H1 (cell line): ENCODE results near the gene MRPS25. TPM values are rescaled to one million over a fixed set of nuclear protein-coding genes. Genes with fewer than 3 reads are reported as not detected.

Experiments
- CTCF ChIA-PET: fragments of 300-600 bp; sonication (Branson Sonifier 250); formaldehyde crosslinking; loops from one replicate; lab custom pipeline; 2021; ENCODE audit not compliant: partially characterized antibody; lab: Charles Lee
- POLR2A ChIA-PET: fragments of 300-600 bp; sonication (Branson Sonifier 250); formaldehyde crosslinking; loops from one replicate; lab custom pipeline; 2021; ENCODE audit warnings: inconsistent platforms; ENCODE audit not compliant: partially characterized antibody; lab: Charles Lee
- DNase-seq, 2 experiments: peaks; one replicate each; pipeline versions ENCODE4 v3.0.0 to v3.0.0-alpha.2; 2010 to 2022; ENCODE audit warnings: low spot score in 2 of 2, low read depth in 1 of 2, mixed read lengths in 1 of 2
- FAIRE-seq: peaks from 2 replicates; lab custom pipeline; 2011; peaks lifted over from hg19 to GRCh38; lab: Jason Lieb, UNC
- H2AFZ ChIP-seq: 2 replicates; pipeline ENCODE4 v1.8.1; 2012; ENCODE audit warnings: low read length, inconsistent platforms
- H2AK5ac ChIP-seq: 2 replicates; pipeline ENCODE4 v1.6.1; 2013; ENCODE audit warnings: low read depth, low read length
- H2BK120ac ChIP-seq: replicated peaks from 2 replicates; pipeline ENCODE3; 2013; ENCODE audit warnings: low read depth, low read length, inconsistent platforms
- H2BK12ac ChIP-seq: 2 replicates; pipeline ENCODE4 v1.6.1; 2013; ENCODE audit warnings: low read depth, low read length
- H2BK15ac ChIP-seq: 2 replicates; pipeline ENCODE4 v1.6.1; 2013; ENCODE audit warnings: low read length
- H2BK20ac ChIP-seq: 2 replicates; pipeline ENCODE4 v1.6.1; 2013; ENCODE audit warnings: low read length
- H2BK5ac ChIP-seq: 2 replicates; pipeline ENCODE4 v1.6.1; 2013; ENCODE audit warnings: low read depth, low read length
- H3K14ac ChIP-seq: 2 replicates; pipeline ENCODE4 v1.6.1; 2013; ENCODE audit warnings: inconsistent platforms; ENCODE audit not compliant: insufficient read length
- H3K18ac ChIP-seq: 2 replicates; pipeline ENCODE4 v1.6.1; 2013; ENCODE audit warnings: low read length; ENCODE audit errors: extremely low read depth
- H3K23ac ChIP-seq: 2 replicates; pipeline ENCODE4 v1.6.1; 2013; ENCODE audit warnings: inconsistent platforms; ENCODE audit not compliant: insufficient read length
- H3K23me2 ChIP-seq: 2 replicates; pipeline ENCODE4 v1.6.1; 2013; ENCODE audit warnings: low read depth, low read length
- H3K27ac ChIP-seq: 2 replicates; pipeline ENCODE4 v1.6.1; 2011; ENCODE audit warnings: low read depth, low read length, inconsistent platforms
- H3K27me3 ChIP-seq, 4 experiments: replicated peaks in 1 of 4; 1 replicate in 1 of 4; 2 replicates in 3 of 4; pipeline versions ENCODE4 v1.6.1 to v1.8.1; 2011 to 2013; ENCODE audit warnings: low read length in 3 of 4, mild to moderate bottlenecking in 3 of 4, inconsistent platforms in 2 of 4, mixed read lengths in 2 of 4, moderate library complexity in 1 of 4; ENCODE audit not compliant: control insufficient read depth in 3 of 4, insufficient read depth in 3 of 4; ENCODE audit errors: extremely low read depth in 1 of 4
- H3K36me3 ChIP-seq, 4 experiments: 2 replicates each; pipeline versions ENCODE4 v1.6.1 to v1.8.1; 2011 to 2013; ENCODE audit warnings: mild to moderate bottlenecking in 4 of 4, low read length in 3 of 4, moderate library complexity in 2 of 4, control low read depth in 1 of 4, inconsistent platforms in 1 of 4; ENCODE audit not compliant: insufficient read depth in 4 of 4, control insufficient read depth in 2 of 4
- H3K4ac ChIP-seq: replicated peaks from 2 replicates; pipeline ENCODE3; 2013; ENCODE audit warnings: low read length, low read depth, mixed read lengths, inconsistent platforms; ENCODE audit not compliant: insufficient read length
- H3K4me1 ChIP-seq, 4 experiments: replicated peaks in 1 of 4; 1 replicate in 1 of 4; 2 replicates in 3 of 4; pipeline versions ENCODE4 v1.6.1 to v1.8.1; 2011 to 2013; ENCODE audit warnings: low read length in 3 of 4, inconsistent platforms in 2 of 4, mixed read lengths in 1 of 4; ENCODE audit not compliant: insufficient read depth in 4 of 4, control insufficient read depth in 3 of 4
- H3K4me2 ChIP-seq, 2 experiments: 2 replicates each; pipeline versions ENCODE4 v1.6.1 to v1.8.1; 2011 to 2013; ENCODE audit warnings: low read depth in 2 of 2, low read length in 2 of 2, control low read depth in 1 of 2, inconsistent platforms in 1 of 2, mild to moderate bottlenecking in 1 of 2; ENCODE audit not compliant: insufficient read depth in 1 of 2
- H3K4me3 ChIP-seq, 4 experiments: fragments of 200-600, 300-600 bp in 1 of 4; sonication (generic), shearing (Covaris generic), sonication (Bioruptor Twin) in 1 of 4; 2 replicates each; pipeline versions ENCODE4 v1.5.1 to v1.8.1; 2011 to 2016; ENCODE audit warnings: low read length in 4 of 4, low read depth in 3 of 4, control low read depth in 2 of 4, inconsistent platforms in 2 of 4, mild to moderate bottlenecking in 2 of 4, mixed read lengths in 1 of 4, moderate library complexity in 1 of 4; ENCODE audit not compliant: insufficient read depth in 2 of 4; ENCODE audit errors: extremely low read depth in 1 of 4
- H3K56ac ChIP-seq: replicated peaks from 2 replicates; pipeline ENCODE3; 2013; ENCODE audit warnings: low read depth, mild to moderate bottlenecking, mixed read lengths, low read length, inconsistent platforms; ENCODE audit not compliant: insufficient read length
- H3K79me1 ChIP-seq: 2 replicates; pipeline ENCODE4 v1.6.1; 2013; ENCODE audit warnings: low read depth, low read length, control low read depth
- H3K79me2 ChIP-seq, 2 experiments: 2 replicates each; pipeline versions ENCODE4 v1.6.1 to v1.8.1; 2012 to 2013; ENCODE audit warnings: low read length in 2 of 2, mild to moderate bottlenecking in 2 of 2, inconsistent platforms in 1 of 2; ENCODE audit not compliant: insufficient read depth in 2 of 2, control insufficient read depth in 1 of 2
- H3K9ac ChIP-seq, 4 experiments: replicated peaks in 1 of 4; 1 replicate in 1 of 4; 2 replicates in 3 of 4; pipeline versions ENCODE4 v1.6.1 to v1.8.1; 2011 to 2013; ENCODE audit warnings: low read depth in 3 of 4, low read length in 3 of 4, control low read depth in 2 of 4, mild to moderate bottlenecking in 2 of 4, moderate library complexity in 2 of 4, inconsistent platforms in 1 of 4; ENCODE audit errors: extremely low read depth in 1 of 4
- H3K9me3 ChIP-seq, 2 experiments: 2 replicates each; pipeline versions ENCODE4 v1.6.1 to v1.8.1; 2012 to 2013; ENCODE audit warnings: mild to moderate bottlenecking in 2 of 2, moderate library complexity in 2 of 2, control low read depth in 1 of 2, inconsistent platforms in 1 of 2, low read depth in 1 of 2, low read length in 1 of 2, mixed read lengths in 1 of 2; ENCODE audit not compliant: insufficient read depth in 2 of 2
- H4K20me1 ChIP-seq, 2 experiments: replicated peaks in 1 of 2; 2 replicates each; pipeline versions ENCODE3 to v1.8.1; 2011 to 2013; ENCODE audit warnings: inconsistent platforms in 2 of 2, low read length in 2 of 2, mild to moderate bottlenecking in 1 of 2; ENCODE audit not compliant: insufficient read depth in 2 of 2, control insufficient read depth in 1 of 2
- H4K5ac ChIP-seq: 2 replicates; pipeline ENCODE4 v1.6.1; 2013; ENCODE audit warnings: low read length, low read depth, mixed read lengths, inconsistent platforms; ENCODE audit not compliant: insufficient read length
- H4K8ac ChIP-seq: 2 replicates; pipeline ENCODE4 v1.8.0; 2013; ENCODE audit warnings: mild to moderate bottlenecking, moderate library complexity, low read length, inconsistent platforms; ENCODE audit not compliant: insufficient read depth; ENCODE audit errors: extremely low read depth
- H4K91ac ChIP-seq: replicated peaks from 2 replicates; pipeline ENCODE3; 2013; ENCODE audit warnings: low read length, mixed read lengths, inconsistent platforms; ENCODE audit not compliant: insufficient read length
- EGR1 ChIP-seq: IDR thresholded peaks from 2 replicates; pipeline ENCODE4 v1.6.1; 2011; ENCODE audit warnings: low read depth, low read length, borderline replicate concordance
- NRF1 ChIP-seq: IDR thresholded peaks from 2 replicates; pipeline ENCODE4 v1.6.1; 2011; ENCODE audit warnings: mild to moderate bottlenecking, low read depth, low read length, improper control_type of control experiment
- RXRA ChIP-seq: IDR thresholded peaks from 2 replicates; pipeline ENCODE4 v1.6.1; 2011; ENCODE audit warnings: low read depth, mild to moderate bottlenecking, low read length, moderate library complexity; ENCODE audit not compliant: insufficient read depth
- SAP30 ChIP-seq: fragments of 300-600 bp; sonication (generic); IDR thresholded peaks from 2 replicates; pipeline ENCODE4 v1.7.1; 2012; ENCODE audit warnings: low read length, moderate library complexity, mild to moderate bottlenecking, inconsistent platforms; ENCODE audit not compliant: insufficient read depth, insufficient replicate concordance
- SIRT6 ChIP-seq: IDR thresholded peaks from one replicate; pipeline ENCODE4 v1.7.1; 2012; ENCODE audit warnings: low read length, inconsistent platforms
- WGBS, 2 experiments: shearing (Covaris generic) in 1 of 2; methylation state at CpG; one replicate each; pipeline versions ENCODE4 v1.1.6 to v1.1.7; 2013 to 2015; ENCODE audit warnings: low lambda C conversion rate in 2 of 2, mixed read lengths in 2 of 2, inconsistent platforms in 1 of 2, low coverage in 1 of 2, missing lambda C conversion rate in 1 of 2; ENCODE audit not compliant: insufficient replicate concordance in 2 of 2, insufficient coverage in 1 of 2, insufficient read length in 1 of 2; ENCODE audit errors: extremely low coverage in 1 of 2, missing lambda C conversion rate in 1 of 2; 5-methylcytosine and 5-hydroxymethylcytosine counted together
- polyA plus RNA-seq, 7 experiments: library from polyadenylated mRNA; depleted of rRNA in 3 of 7; stranded (reverse) in 5 of 7; unstranded in 2 of 7; fragments of >200 nt in 5 of 7; fragments of 200-250 nt in 2 of 7; gene quantifications; 1 replicate in 5 of 7; 2 replicates in 1 of 7; 4 replicates in 1 of 7; pipeline versions ENCODE4 v1.2.1 to v1.2.3, GENCODE V29; 2011 to 2013; ENCODE audit warnings: missing spikeins in 2 of 7, mixed read lengths in 2 of 7
- total RNA-seq: library from RNA; stranded (reverse); fragmentation: NEBNext Ultra II Directional; extraction: Animal tissue kit (Norgen Biotek cat#: 25700); gene quantifications from 2 replicates; pipeline ENCODE4 v1.2.1, GENCODE V29; 2021
- TF ChIP-seq, protein P1 (sequence below): IDR thresholded peaks from 2 replicates; pipeline ENCODE4 v1.6.1; 2011; ENCODE audit warnings: low read length, improper control_type of control experiment

Gene MRPS25
- total and polyA plus RNA-seq, 2 of the 8 experiments (the other 6 are each of a cell fraction or from before 2014, with no cell fraction given): 23.0 to 56.5 TPM

DNA sequence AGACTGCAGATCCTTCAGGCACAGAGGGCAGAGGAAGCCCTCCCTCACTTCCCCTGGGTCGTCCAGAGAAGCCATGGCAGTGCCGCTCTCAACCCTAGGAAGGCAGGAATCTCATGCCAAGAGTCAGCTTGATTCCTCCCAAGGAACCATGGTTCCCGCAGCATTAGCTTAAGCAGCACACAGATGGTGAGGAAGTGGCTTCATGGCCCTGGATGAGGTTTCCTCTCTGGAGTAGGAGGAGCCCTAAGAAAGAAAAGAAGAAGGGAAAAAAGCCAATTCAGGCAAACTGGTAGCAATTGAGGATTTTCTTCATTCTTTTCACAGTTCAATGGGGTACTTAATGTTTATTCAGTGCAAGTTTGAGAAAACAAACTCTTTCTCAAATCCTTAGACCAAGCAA is 30.9 kb upstream of the MRPS25 start:
- peaks cover 0 to 3% of the 10 kb centered on the region in 2 experiments for H4K20me1 ChIP-seq
- no peak overlapping the region for H4K8ac ChIP-seq
- no peak for TF ChIP-seq SIRT6
- TF ChIP-seq SAP30: no peak
- no peak for TF ChIP-seq NRF1
- TF ChIP-seq RXRA: no peak
- TF ChIP-seq, protein P1, sequence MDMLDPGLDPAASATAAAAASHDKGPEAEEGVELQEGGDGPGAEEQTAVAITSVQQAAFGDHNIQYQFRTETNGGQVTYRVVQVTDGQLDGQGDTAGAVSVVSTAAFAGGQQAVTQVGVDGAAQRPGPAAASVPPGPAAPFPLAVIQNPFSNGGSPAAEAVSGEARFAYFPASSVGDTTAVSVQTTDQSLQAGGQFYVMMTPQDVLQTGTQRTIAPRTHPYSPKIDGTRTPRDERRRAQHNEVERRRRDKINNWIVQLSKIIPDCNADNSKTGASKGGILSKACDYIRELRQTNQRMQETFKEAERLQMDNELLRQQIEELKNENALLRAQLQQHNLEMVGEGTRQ: no peak
- TF ChIP-seq EGR1: no peak
- no peak overlapping the region for H3K9ac ChIP-seq
- peaks cover 0 to 13% of the 10 kb centered on the region in 2 experiments for H3K79me2 ChIP-seq
- H2AK5ac ChIP-seq: no peak overlapping the region
- H3K9me3 ChIP-seq: no peaks in the 10 kb centered on the region
- FAIRE-seq (no peak), DNase-seq (no peak)
- H3K4me1 ChIP-seq: peaks cover 0 to 9% (median 4%) of the 10 kb centered on the region in 4 experiments; a peak in 4 of 7 replicates
- WGBS, 2 experiments: 74% methylated on average over 3 of the region's 3 CpGs; no CpG with 5 or more reads in 1 of the 2 experiments
- no peak overlapping the region for H4K5ac ChIP-seq
- no peak overlapping the region for H2BK120ac ChIP-seq
- POLR2A ChIA-PET: no interaction called here
- no peak overlapping the region for H2BK15ac ChIP-seq
- no peaks in the 10 kb centered on the region for H3K27me3 ChIP-seq
- no peak overlapping the region for H3K18ac ChIP-seq
- H4K91ac ChIP-seq: no peak overlapping the region
- CTCF ChIA-PET: interaction anchor here (1.1 kb wide), 1 partner anchor 27 kb away, joined by 3 read pairs; no protein-coding TSS in a partner anchor
- no peak overlapping the region for H3K27ac ChIP-seq
- no peak overlapping the region for H3K4me3 ChIP-seq
- no peak overlapping the region for H2AFZ ChIP-seq
- no peak overlapping the region for H3K56ac ChIP-seq
- peaks cover 2 to 16% (median 7%) of the 10 kb centered on the region in 4 experiments; a peak in 5 of 8 replicates for H3K36me3 ChIP-seq
- H3K4ac ChIP-seq: no peak overlapping the region
- H3K4me2 ChIP-seq: no peak overlapping the region
- peaks cover 9% of the 10 kb centered on the region for H3K23me2 ChIP-seq
- H3K14ac ChIP-seq: no peak overlapping the region
- H2BK12ac ChIP-seq: no peak overlapping the region
- H3K23ac ChIP-seq: no peak overlapping the region
- no peak overlapping the region for H2BK5ac ChIP-seq
- peaks cover 6% of the 10 kb centered on the region for H3K79me1 ChIP-seq
- no peak overlapping the region for H2BK20ac ChIP-seq
